ENCODE measurements around the gene EGFLAM. TPM values are rescaled to one million over a fixed set of nuclear protein-coding genes. Genes with fewer than 3 reads are reported as not detected.

Gene EGFLAM
- total and polyA plus RNA-seq, 2 donors (not counting 1 experiment from before 2014, with no cell fraction given): 0.33 to 20.0 TPM

- DNase-seq (ENCODE audit: low read depth in 2 of 2): no peak
- Histone ChIP-seq H3K27me3 (ENCODE audit: control insufficient read depth, insufficient read depth, low read length) (peaks cover 16% of the 10 kb centered on the region), H2AFZ (ENCODE audit: low read length) (no peak overlapping the region), H3K4me1 (ENCODE audit: control insufficient read depth, extremely low read depth, insufficient read depth, low read length) (no peaks in the 10 kb centered on the region), H3K79me2 (ENCODE audit: control insufficient read depth, insufficient read depth, low read length) (no peaks in the 10 kb centered on the region), H3K9me3 (ENCODE audit: control insufficient read depth, insufficient read depth, low read depth, low read length) (no peaks in the 10 kb centered on the region), H3K36me3 (ENCODE audit: control insufficient read depth, insufficient read depth, low read length) (no peaks in the 10 kb centered on the region), H3K27ac (ENCODE audit: insufficient read depth, low read length) (no peak overlapping the region), H3K4me2 (ENCODE audit: extremely low read depth, insufficient read depth, low read length) (no peak overlapping the region), H3K4me3 (replicated peaks in 1 of 4; ENCODE audit: control extremely low read depth in 1 of 4, insufficient read depth in 1 of 4, low read depth in 3 of 4, low read length in 4 of 4) (no peak overlapping the region), H4K20me1 (ENCODE audit: control insufficient read depth, extremely low read depth, insufficient read depth, low read length) (no peaks in the 10 kb centered on the region), H3K9ac (ENCODE audit: insufficient read depth, low read length) (no peak overlapping the region)
- TF ChIP-seq CTCF (conservative IDR thresholded peaks at IDR 0.05 in 1 of 2, IDR thresholded peaks at IDR 0.05 in 1 of 2; ENCODE audit: low read depth in 1 of 2, low read length in 2 of 2): no peak
- no peak for TF ChIP-seq EZH2 (IDR thresholded peaks at IDR 0.05; ENCODE audit: low read length, missing control alignments)
These were observed 118.0 kb downstream of the EGFLAM start for GRCh38 chr5:38376404-38376803.

GRCh38 chr5:38378579-38378978 is 120.2 kb downstream of the EGFLAM start:
- H3K79me2 ChIP-seq (ENCODE audit: control insufficient read depth, insufficient read depth, low read length): no peaks in the 10 kb centered on the region
- H4K20me1 ChIP-seq (ENCODE audit: control insufficient read depth, extremely low read depth, insufficient read depth, low read length): no peaks in the 10 kb centered on the region
- H3K9ac ChIP-seq (ENCODE audit: insufficient read depth, low read length): no peak overlapping the region
- DNase-seq (ENCODE audit: low read depth in 2 of 2): no peak
- H3K27ac ChIP-seq (ENCODE audit: insufficient read depth, low read length): no peak overlapping the region
- H3K36me3 ChIP-seq (ENCODE audit: control insufficient read depth, insufficient read depth, low read length): no peaks in the 10 kb centered on the region
- H3K4me3 ChIP-seq (replicated peaks in 1 of 4; ENCODE audit: control extremely low read depth in 1 of 4, insufficient read depth in 1 of 4, low read depth in 3 of 4, low read length in 4 of 4): no peak overlapping the region
- H3K9me3 ChIP-seq (ENCODE audit: control insufficient read depth, insufficient read depth, low read depth, low read length): no peaks in the 10 kb centered on the region
- no peak overlapping the region for H3K4me2 ChIP-seq (ENCODE audit: extremely low read depth, insufficient read depth, low read length)
- no peak for TF ChIP-seq CTCF (conservative IDR thresholded peaks at IDR 0.05 in 1 of 2, IDR thresholded peaks at IDR 0.05 in 1 of 2; ENCODE audit: low read depth in 1 of 2, low read length in 2 of 2)
- TF ChIP-seq EZH2 (IDR thresholded peaks at IDR 0.05; ENCODE audit: low read length, missing control alignments): no peak
- peaks cover 16% of the 10 kb centered on the region for H3K27me3 ChIP-seq (ENCODE audit: control insufficient read depth, insufficient read depth, low read length)
- H3K4me1 ChIP-seq (ENCODE audit: control insufficient read depth, extremely low read depth, insufficient read depth, low read length): no peaks in the 10 kb centered on the region
- H2AFZ ChIP-seq (ENCODE audit: low read length): no peak overlapping the region

- Histone ChIP-seq H3K79me2 (ENCODE audit: control insufficient read depth, insufficient read depth, low read length) (no peaks in the 10 kb centered on the region), H3K27me3 (ENCODE audit: control insufficient read depth, insufficient read depth, low read length) (peaks cover 16% of the 10 kb centered on the region), H3K9me3 (ENCODE audit: control insufficient read depth, insufficient read depth, low read depth, low read length) (no peaks in the 10 kb centered on the region), H3K9ac (ENCODE audit: insufficient read depth, low read length) (no peak overlapping the region), H3K36me3 (ENCODE audit: control insufficient read depth, insufficient read depth, low read length) (no peaks in the 10 kb centered on the region), H3K4me3 (replicated peaks in 1 of 4; ENCODE audit: control extremely low read depth in 1 of 4, insufficient read depth in 1 of 4, low read depth in 3 of 4, low read length in 4 of 4) (no peak overlapping the region), H3K4me2 (ENCODE audit: extremely low read depth, insufficient read depth, low read length) (no peak overlapping the region), H2AFZ (ENCODE audit: low read length) (no peak overlapping the region), H3K4me1 (ENCODE audit: control insufficient read depth, extremely low read depth, insufficient read depth, low read length) (no peaks in the 10 kb centered on the region), H4K20me1 (ENCODE audit: control insufficient read depth, extremely low read depth, insufficient read depth, low read length) (no peaks in the 10 kb centered on the region), H3K27ac (ENCODE audit: insufficient read depth, low read length) (no peak overlapping the region)
- peak in 1 of 2 donors; percentile 1 for DNase-seq (ENCODE audit: low read depth in 2 of 2)
- TF ChIP-seq EZH2 (IDR thresholded peaks at IDR 0.05; ENCODE audit: low read length, missing control alignments) (no peak), CTCF (conservative IDR thresholded peaks at IDR 0.05 in 1 of 2, IDR thresholded peaks at IDR 0.05 in 1 of 2; ENCODE audit: low read depth in 1 of 2, low read length in 2 of 2) (no peak)
These were observed 121.1 kb downstream of the EGFLAM start for GRCh38 chr5:38379350-38379937.

All from fibroblast of lung (primary cell).